Measurements from ENCODE around the gene PPARD. TPM values are rescaled to one million over a fixed set of nuclear protein-coding genes. Genes with fewer than 3 reads are reported as not detected.
A peak's percentile ranks its signal among the peaks of the same experiment; 100 is the strongest.

The PPARD gene
- total and polyA plus RNA-seq, 4 experiments from 2014 or later = 2.6 to 38.7 (median 24.0) TPM

DNA sequence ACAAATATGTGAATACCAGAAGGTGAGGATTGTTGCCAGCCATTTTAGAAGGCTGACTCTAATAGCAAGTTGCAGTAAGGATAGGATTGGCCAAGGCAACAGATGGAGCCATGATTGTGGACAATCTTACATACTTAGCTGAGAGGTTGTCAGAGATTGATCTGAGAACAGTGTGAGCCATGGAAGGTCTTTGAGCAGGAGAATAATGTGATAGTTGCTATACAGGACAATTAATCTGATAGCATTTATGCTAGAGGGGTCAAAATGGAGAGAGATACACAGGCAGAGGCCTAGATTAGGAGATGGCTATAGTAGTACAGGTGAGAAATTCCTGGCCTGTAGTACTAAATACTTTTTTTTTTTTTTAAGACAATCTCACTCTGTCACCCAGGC lies 23.8 kb downstream of the PPARD start:
- Histone ChIP-seq H3K27me3 (ENCODE audit: insufficient read depth, low read length) (no peaks in the 10 kb centered on the region), H3K4me1 (ENCODE audit: insufficient read depth, low read length) (peaks cover 58% of the 10 kb centered on the region), H3K9me3 (ENCODE audit: control insufficient read depth in 1 of 2, low read length in 2 of 2) (no peaks in the 10 kb centered on the region), H3K36me3 (ENCODE audit: insufficient read depth, low read length) (no peaks in the 10 kb centered on the region), H3K4me3 (ENCODE audit: low read length in 2 of 2) (no peak overlapping the region), H3K27ac (ENCODE audit: low read depth, low read length) (no peak overlapping the region)
- peaks cover 9 to 18% of the 10 kb centered on the region in 2 donors for H3K36me3 Mint-ChIP-seq
- H3K4me1 Mint-ChIP-seq = peaks cover 52 to 79% (median 65%) of the 10 kb centered on the region in 4 donors
- H3K9me3 Mint-ChIP-seq = no peaks in the 10 kb centered on the region
- POLR2A ChIA-PET (ENCODE audit: partially characterized antibody) = interaction anchor here (1.3 kb wide), 1 partner anchor 29 kb away, joined by 3 read pairs; no protein-coding TSS in a partner anchor
- no peak for DNase-seq
- peak overlapping the region; percentile 6 to 91 (median 54) for H3K27ac Mint-ChIP-seq
- H3K27me3 Mint-ChIP-seq = no peaks in the 10 kb centered on the region
- CTCF ChIA-PET (ENCODE audit: partially characterized antibody) = interaction anchor here (0.7 kb wide), 2 partner anchors 21 to 1057 kb away, joined by 3 read pairs; no protein-coding TSS in a partner anchor
- no peak overlapping the region for H3K4me3 Mint-ChIP-seq
- intact Hi-C loops (cut with micrococcal nuclease) = no loop called here

DNA sequence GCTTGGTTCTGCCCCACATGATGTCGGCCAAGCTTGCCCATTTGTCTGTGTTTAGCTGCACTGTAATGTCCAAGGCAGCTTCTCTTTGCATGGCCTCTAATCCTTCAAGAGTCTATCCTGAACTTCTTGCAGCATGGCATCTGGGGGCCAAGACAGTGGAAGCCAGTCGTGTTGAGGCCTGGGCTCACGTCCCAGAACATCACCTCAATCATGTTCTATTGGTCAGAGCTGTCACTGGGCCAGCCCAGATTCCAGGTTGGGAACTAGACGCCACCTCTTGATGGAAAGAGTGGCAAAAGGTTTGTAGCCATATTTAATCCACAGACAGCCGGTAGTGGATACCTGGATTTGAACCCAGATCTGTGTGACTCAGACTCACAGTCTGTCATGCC lies 25.3 kb downstream of the PPARD start:
- POLR2A ChIA-PET (ENCODE audit: partially characterized antibody) = interaction anchor here (0.8 to 1.5 kb wide), 5 partner anchors 16 to 478 kb away, joined by 3 to 4 read pairs (median 3); partner anchors contain the start of gene ANKS1A
- Histone ChIP-seq H3K36me3 (ENCODE audit: insufficient read depth, low read length) (no peaks in the 10 kb centered on the region), H3K27ac (ENCODE audit: low read depth, low read length) (no peak overlapping the region), H3K9me3 (ENCODE audit: control insufficient read depth in 1 of 2, low read length in 2 of 2) (no peaks in the 10 kb centered on the region), H3K4me1 (ENCODE audit: insufficient read depth, low read length) (peaks cover 56% of the 10 kb centered on the region), H3K4me3 (ENCODE audit: low read length in 2 of 2) (no peak overlapping the region), H3K27me3 (ENCODE audit: insufficient read depth, low read length) (no peaks in the 10 kb centered on the region)
- Mint-ChIP-seq H3K4me1 (peaks cover 53 to 74% (median 65%) of the 10 kb centered on the region in 4 donors), H3K9me3 (no peaks in the 10 kb centered on the region), H3K4me3 (no peak overlapping the region), H3K27ac (peak overlapping the region in 6 of 7 donors; percentile 61 to 93 (median 85)), H3K36me3 (peaks cover 12 to 16% of the 10 kb centered on the region in 2 donors), H3K27me3 (no peaks in the 10 kb centered on the region)
- intact Hi-C loops (cut with micrococcal nuclease) = no loop called here
- DNase-seq = no peak
- CTCF ChIA-PET (ENCODE audit: partially characterized antibody) = interaction anchor here (0.9 to 1.6 kb wide), 4 partner anchors 24 to 202 kb away, joined by 3 to 4 read pairs (median 3); no protein-coding TSS in a partner anchor

DNA sequence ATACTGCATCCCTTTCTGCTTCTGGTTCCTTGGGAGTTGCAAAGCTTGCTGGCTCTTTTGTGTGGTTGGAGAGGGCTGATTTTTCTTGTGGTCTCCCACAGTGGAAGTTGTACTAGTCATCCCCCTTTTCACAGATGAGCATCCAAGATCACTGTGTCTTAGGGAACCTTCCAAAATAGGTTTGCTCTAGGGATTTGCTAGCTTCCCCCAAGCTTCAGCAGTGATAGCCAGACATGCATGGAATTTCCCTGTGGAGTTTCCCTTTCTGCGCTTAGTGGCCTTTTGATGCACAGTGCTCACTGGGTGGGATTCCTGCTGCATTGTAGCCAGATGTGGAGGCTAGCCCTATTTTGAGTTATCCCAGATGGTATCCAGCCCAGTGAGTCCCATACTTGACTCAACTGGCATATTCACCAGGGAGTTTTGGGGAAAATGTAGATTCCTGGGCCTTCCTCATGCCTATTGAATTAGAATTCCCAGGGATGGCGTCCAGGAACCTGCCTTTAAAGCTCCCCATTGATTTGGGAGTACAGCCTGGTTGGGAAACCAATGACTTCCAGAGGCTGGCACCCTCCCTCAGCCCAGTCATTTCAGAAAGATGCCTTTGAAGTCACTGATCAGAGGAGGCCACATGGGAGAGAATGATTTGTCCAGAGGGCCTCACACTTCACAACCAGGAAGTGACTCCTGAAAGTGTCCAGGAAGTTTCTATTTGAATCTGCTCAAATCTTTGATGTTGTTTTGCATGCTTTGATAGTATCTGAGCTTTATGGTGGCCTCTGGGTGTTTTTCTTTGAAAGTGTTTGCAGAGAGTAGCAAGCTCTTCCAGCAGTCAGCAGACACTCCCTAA lies 25.9 kb downstream of the PPARD start:
- Histone ChIP-seq H3K36me3 (ENCODE audit: insufficient read depth, low read length) (no peaks in the 10 kb centered on the region), H3K27me3 (ENCODE audit: insufficient read depth, low read length) (no peaks in the 10 kb centered on the region), H3K4me1 (ENCODE audit: insufficient read depth, low read length) (peaks cover 50% of the 10 kb centered on the region), H3K27ac (ENCODE audit: low read depth, low read length) (peak overlapping the region; percentile 4), H3K9me3 (ENCODE audit: control insufficient read depth in 1 of 2, low read length in 2 of 2) (no peaks in the 10 kb centered on the region), H3K4me3 (ENCODE audit: low read length in 2 of 2) (no peak overlapping the region)
- Mint-ChIP-seq H3K36me3 (peaks cover 12 to 14% of the 10 kb centered on the region in 2 donors), H3K9me3 (no peaks in the 10 kb centered on the region), H3K27ac (peak overlapping the region; percentile 61 to 93 (median 79)), H3K27me3 (no peaks in the 10 kb centered on the region), H3K4me1 (peaks cover 50 to 72% (median 63%) of the 10 kb centered on the region in 4 donors), H3K4me3 (peak overlapping the region in 7 of 8 donors; percentile 19 to 65 (median 34))
- peak in 3 of 5 donors; percentile 13 to 22 (median 14) for DNase-seq
- intact Hi-C loops (cut with micrococcal nuclease) = no loop called here
- ChIA-PET POLR2A (ENCODE audit: partially characterized antibody) (interaction anchor here (0.7 to 1.5 kb wide), 7 partner anchors 17 to 479 kb away, joined by 3 to 4 read pairs (median 3); partner anchors contain the start of gene ANKS1A), CTCF (ENCODE audit: partially characterized antibody) (interaction anchor here (0.6 to 1.6 kb wide), 6 partner anchors 25 to 344 kb away, joined by 3 to 4 read pairs (median 3); no protein-coding TSS in a partner anchor)

DNA sequence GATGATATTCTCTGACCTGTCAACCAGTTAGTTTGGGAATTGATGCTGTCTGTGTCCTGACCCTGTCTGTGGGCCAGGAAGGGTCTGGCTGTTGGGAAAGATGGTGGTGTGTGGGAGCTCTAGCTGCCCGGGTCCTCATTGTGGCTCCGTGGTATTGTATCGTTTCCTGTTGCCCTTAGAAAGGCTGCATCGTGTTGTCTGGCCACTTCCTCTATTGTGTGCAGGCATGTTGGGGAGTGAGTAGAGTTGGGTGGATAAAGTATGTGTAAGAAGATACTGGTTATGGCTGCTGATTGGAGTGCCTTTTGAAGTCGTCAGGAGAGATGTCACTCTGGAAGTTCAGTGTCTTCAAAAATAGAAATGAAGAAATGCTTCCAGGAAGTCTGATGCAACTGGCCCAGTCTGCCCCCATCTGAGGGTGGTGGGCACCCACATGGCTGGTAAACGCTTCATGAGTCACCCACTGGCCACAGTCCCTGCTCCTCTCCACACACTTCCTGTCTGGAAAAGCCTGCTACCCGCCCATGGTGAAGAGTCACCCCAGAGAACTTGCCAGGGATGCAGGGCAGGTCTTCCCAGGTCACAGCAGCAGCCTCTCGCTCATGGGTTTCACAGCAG lies 27.9 kb downstream of the PPARD start:
- no peaks in the 10 kb centered on the region for H3K27me3 Mint-ChIP-seq
- no peaks in the 10 kb centered on the region for H3K9me3 ChIP-seq (ENCODE audit: control insufficient read depth in 1 of 2, low read length in 2 of 2)
- H3K4me1 Mint-ChIP-seq = peaks cover 49 to 71% (median 61%) of the 10 kb centered on the region in 4 donors
- POLR2A ChIA-PET (ENCODE audit: partially characterized antibody) = interaction anchor here (1.2 kb wide), 1 partner anchor 42 kb away, joined by 3 read pairs; no protein-coding TSS in a partner anchor
- peaks cover 47% of the 10 kb centered on the region for H3K4me1 ChIP-seq (ENCODE audit: insufficient read depth, low read length)
- H3K9me3 Mint-ChIP-seq = no peaks in the 10 kb centered on the region
- CTCF ChIA-PET (ENCODE audit: partially characterized antibody) = interaction anchor here (1.1 kb wide), 1 partner anchor 79 kb away, joined by 3 read pairs; no protein-coding TSS in a partner anchor
- H3K27ac ChIP-seq (ENCODE audit: low read depth, low read length) = peak overlapping the region; percentile 17
- peaks cover 15 to 16% of the 10 kb centered on the region in 2 donors for H3K36me3 Mint-ChIP-seq
- H3K4me3 ChIP-seq (ENCODE audit: low read length in 2 of 2) = peak overlapping the region in 1 of 2 donors; percentile 0
- peak in 2 of 5 donors; percentile 9 to 50 for DNase-seq
- H3K4me3 Mint-ChIP-seq = peak overlapping the region; percentile 8 to 82 (median 78)
- intact Hi-C loops (cut with micrococcal nuclease) = no loop called here
- peak overlapping the region; percentile 61 to 95 (median 87) for H3K27ac Mint-ChIP-seq
- no peaks in the 10 kb centered on the region for H3K27me3 ChIP-seq (ENCODE audit: insufficient read depth, low read length)
- no peaks in the 10 kb centered on the region for H3K36me3 ChIP-seq (ENCODE audit: insufficient read depth, low read length)

DNA sequence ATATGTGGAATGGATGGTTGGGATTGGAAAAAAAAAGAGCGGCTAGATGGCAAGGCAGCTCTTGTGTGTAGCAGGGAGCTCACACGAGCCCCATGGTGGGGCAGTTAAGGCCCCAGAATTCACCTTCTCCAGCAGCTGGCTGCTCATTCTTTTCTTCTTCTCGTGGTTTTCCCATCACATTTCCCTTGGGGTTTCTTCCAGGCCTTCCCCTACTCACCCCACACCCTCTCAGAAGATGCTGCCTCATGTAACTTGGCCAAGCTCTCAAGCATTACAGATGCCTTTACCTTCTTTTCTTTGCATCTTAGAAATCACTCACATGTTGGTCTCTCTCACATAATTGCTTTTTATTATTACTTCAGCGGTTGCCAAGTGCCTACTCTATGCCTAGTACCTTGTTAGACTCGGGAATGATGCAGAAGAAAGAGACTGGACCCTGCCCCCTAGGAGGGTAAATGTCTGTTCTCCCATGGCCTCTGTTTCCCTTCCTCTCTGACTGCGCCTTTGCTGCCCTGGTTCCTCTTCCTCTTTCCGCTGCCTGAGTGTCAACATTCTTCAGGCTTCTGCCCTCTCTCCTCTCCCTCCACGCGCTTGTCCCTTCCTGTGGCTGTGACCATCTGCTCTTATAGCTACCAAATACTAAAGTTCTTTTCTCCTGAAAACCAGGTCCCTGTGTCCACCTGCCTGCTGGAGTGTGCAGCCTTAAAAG lies 28.6 kb downstream of the PPARD start:
- ChIA-PET CTCF (ENCODE audit: partially characterized antibody) (interaction anchor here (0.6 to 1.5 kb wide), 4 partner anchors 8 to 79 kb away, joined by 3 to 5 read pairs (median 4); no protein-coding TSS in a partner anchor), POLR2A (ENCODE audit: partially characterized antibody) (interaction anchor here (0.8 to 1.2 kb wide), 3 partner anchors 23 to 43 kb away, joined by 3 read pairs; no protein-coding TSS in a partner anchor)
- Mint-ChIP-seq H3K36me3 (peaks cover 13 to 16% of the 10 kb centered on the region in 2 donors), H3K4me1 (peaks cover 46 to 66% (median 56%) of the 10 kb centered on the region in 4 donors), H3K27ac (peak overlapping the region; percentile 61 to 95 (median 91)), H3K4me3 (peak overlapping the region in 7 of 8 donors; percentile 71 to 82 (median 78)), H3K9me3 (no peaks in the 10 kb centered on the region), H3K27me3 (no peaks in the 10 kb centered on the region)
- intact Hi-C loops (cut with micrococcal nuclease) = no loop called here
- no peaks in the 10 kb centered on the region for H3K9me3 ChIP-seq (ENCODE audit: control insufficient read depth in 1 of 2, low read length in 2 of 2)
- no peaks in the 10 kb centered on the region for H3K36me3 ChIP-seq (ENCODE audit: insufficient read depth, low read length)
- H3K27ac ChIP-seq (ENCODE audit: low read depth, low read length) = no peak overlapping the region
- DNase-seq = no peak
- no peaks in the 10 kb centered on the region for H3K27me3 ChIP-seq (ENCODE audit: insufficient read depth, low read length)
- H3K4me1 ChIP-seq (ENCODE audit: insufficient read depth, low read length) = peaks cover 45% of the 10 kb centered on the region
- H3K4me3 ChIP-seq (ENCODE audit: low read length in 2 of 2) = no peak overlapping the region

DNA sequence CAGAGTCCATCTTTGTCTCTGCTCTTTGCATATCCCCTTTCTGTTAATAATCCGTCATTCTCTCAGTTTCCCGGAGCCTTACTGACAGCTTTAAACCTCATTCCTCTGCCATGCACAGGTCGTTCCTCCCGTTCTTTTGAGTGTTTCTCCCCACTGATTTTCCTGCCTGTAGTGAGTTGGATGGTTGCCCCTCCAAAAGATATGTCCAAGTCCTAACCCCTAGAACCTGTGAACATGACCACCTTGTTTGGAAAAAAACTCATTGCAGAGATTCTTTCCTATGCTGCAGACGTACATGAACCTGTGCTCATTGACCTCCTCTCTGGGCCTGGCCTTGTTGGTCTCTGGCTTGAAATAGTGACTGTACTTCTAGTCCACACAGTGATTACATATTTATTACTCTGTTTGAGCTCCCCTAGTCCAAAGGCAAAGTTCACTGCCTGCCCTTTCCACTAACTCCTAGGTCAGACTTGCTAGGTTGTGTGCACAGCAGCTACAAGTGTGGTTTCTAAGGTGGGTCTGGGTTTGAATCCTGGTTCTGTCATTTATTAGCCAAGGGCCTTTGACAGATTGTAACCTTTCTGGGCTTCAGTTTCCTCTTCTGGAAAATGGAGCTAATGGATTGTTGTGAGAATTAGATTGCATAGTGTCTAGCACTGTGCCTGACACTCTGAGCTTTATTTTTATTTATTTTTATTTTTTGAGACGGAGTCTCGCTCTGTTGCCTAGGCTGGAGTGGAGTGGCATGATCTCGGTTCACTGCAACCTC lies 29.3 kb downstream of the PPARD start:
- no peaks in the 10 kb centered on the region for H3K27me3 Mint-ChIP-seq
- no peaks in the 10 kb centered on the region for H3K9me3 Mint-ChIP-seq
- Histone ChIP-seq H3K27ac (ENCODE audit: low read depth, low read length) (no peak overlapping the region), H3K9me3 (ENCODE audit: control insufficient read depth in 1 of 2, low read length in 2 of 2) (no peaks in the 10 kb centered on the region), H3K4me1 (ENCODE audit: insufficient read depth, low read length) (peaks cover 45% of the 10 kb centered on the region), H3K4me3 (ENCODE audit: low read length in 2 of 2) (no peak overlapping the region), H3K27me3 (ENCODE audit: insufficient read depth, low read length) (no peaks in the 10 kb centered on the region), H3K36me3 (ENCODE audit: insufficient read depth, low read length) (no peaks in the 10 kb centered on the region)
- ChIA-PET CTCF (ENCODE audit: partially characterized antibody) (interaction anchor here (0.6 to 1.5 kb wide), 4 partner anchors 9 to 78 kb away, joined by 3 to 5 read pairs (median 4); no protein-coding TSS in a partner anchor), POLR2A (ENCODE audit: partially characterized antibody) (interaction anchor here (0.8 to 1.2 kb wide), 2 partner anchors 22 to 23 kb away, joined by 3 read pairs; no protein-coding TSS in a partner anchor)
- peaks cover 13 to 16% of the 10 kb centered on the region in 2 donors for H3K36me3 Mint-ChIP-seq
- H3K4me1 Mint-ChIP-seq = peaks cover 44 to 68% (median 57%) of the 10 kb centered on the region in 4 donors
- intact Hi-C loops (cut with micrococcal nuclease) = no loop called here
- H3K4me3 Mint-ChIP-seq = peak overlapping the region in 7 of 8 donors; percentile 8 to 80 (median 76)
- H3K27ac Mint-ChIP-seq = peak overlapping the region; percentile 61 to 93 (median 90)
- DNase-seq = no peak
